Ovary (tissue), 9 donors: ENCODE results near the gene CCR4. TPM values are rescaled to one million over a fixed set of nuclear protein-coding genes. Genes with fewer than 3 reads are reported as not detected.
A peak's percentile ranks its signal among the peaks of the same experiment; 100 is the strongest.
"Not testable (repeated sequence)": the region's sequence is repeated elsewhere in the genome, so short reads cannot be mapped to it uniquely, and the experiment has no call there.

Experiments used
- DNase-seq, 5 donors: peaks; one replicate each; pipeline ENCODE4 v3.0.0-alpha.2; 2019 to 2020
- H3K27ac ChIP-seq, 2 donors: fragments of 200-600 bp; one replicate each; pipeline versions ENCODE4 v1.5.1 to v1.8.0; 2019 to 2022
- H3K27me3 ChIP-seq: fragments of 200-600 bp; one replicate; pipeline ENCODE4 v1.8.0; 2022
- H3K36me3 ChIP-seq: fragments of 200-600 bp; sonication (generic); one replicate; pipeline ENCODE4 v1.5.1; 2019
- H3K4me1 ChIP-seq: one replicate; pipeline ENCODE4 v1.8.1; 2013; ENCODE audit warnings: mild to moderate bottlenecking, moderate library complexity; ENCODE audit not compliant: insufficient read depth
- H3K4me3 ChIP-seq: fragments of 200-600 bp; sonication (generic); one replicate; pipeline ENCODE4 v1.5.1; 2017
- H3K9me3 ChIP-seq, 2 donors: fragments of 200-600 bp in 1 of 2; sonication (generic) in 1 of 2; one replicate each; pipeline versions ENCODE4 v1.5.1 to v1.8.1; 2013 to 2019; ENCODE audit warnings: mild to moderate bottlenecking in 1 of 2, moderate library complexity in 1 of 2
- EP300 ChIP-seq: sonication (generic); formaldehyde crosslinking; IDR thresholded peaks from one replicate; pipeline ENCODE4 v1.6.1; 2017; ENCODE audit warnings: antibody characterized with exemption
- POLR2A ChIP-seq: fragments of 450-650 bp; IDR thresholded peaks from one replicate; pipeline ENCODE4 v1.6.1; 2017; ENCODE audit warnings: antibody characterized with exemption, mild to moderate bottlenecking, moderate library complexity
- WGBS, 3 donors: extraction: QIAGEN DNeasy Blood & Tissue Kit in 1 of 3; methylation state at CpG; one replicate each; pipeline versions ENCODE4 v1.1.5 to v1.1.7; 2013 to 2017; 5-methylcytosine and 5-hydroxymethylcytosine counted together
- intact Hi-C, 4 donors: fragments of 100-400 bp; cut with DNase I; formaldehyde crosslinking; loops; one replicate each; pipeline versions ENCODE4 v1.11.0 to v1.15.1; 2022 to 2023
- polyA plus RNA-seq, 2 donors: library from polyadenylated mRNA; stranded (reverse); fragments of 200-250 nt in 1 of 2; fragments of 350-450 nt in 1 of 2; fragmentation: Illumina TruSeq in 1 of 2; extraction: RNeasy Lipid Tissue Mini Kit (QIAGEN cat#74804) in 1 of 2; gene quantifications; one replicate each; pipeline ENCODE4 v1.2.3, GENCODE V29; 2013 to 2014
- total RNA-seq, 7 donors: library from RNA; depleted of rRNA in 2 of 7; stranded (reverse); fragments of >200 nt in 2 of 7; fragmentation: NEBNext Ultra II Directional in 3 of 7; extraction: Animal tissue kit (Norgen Biotek cat#: 25700) in 3 of 7; gene quantifications; one replicate each; pipeline versions ENCODE4 v1.1.0 to v1.2.4, GENCODE V29; 2016 to 2023
- TF ChIP-seq, protein P1 (sequence below), 3 donors: fragments of 450-650 bp in 2 of 3; fragments of 200-600 bp in 1 of 3; IDR thresholded peaks; one replicate each; pipeline versions ENCODE4 v1.5.1 to v1.8.0; 2016 to 2022; ENCODE audit warnings: antibody characterized with exemption in 3 of 3, mild to moderate bottlenecking in 1 of 3
- donor health status: DM: no; HTN: no; CAD: no; lungs with moderate emphysema.
- donor health status: DM: no; HTN: no; CAD: no.
- donor health status: Bipolar disorder and iron deficiency.
- donor health status: DM: yes; HTN: yes; CAD: no.
- donor health status: DM: no; HTN: no; CAD: no.
- donor health status: DM: yes; HTN: yes; CAD: no.

CCR4 gene
- total and polyA plus RNA-seq, 9 donors, result 0.02 to 0.45 (median 0.16) TPM; not detected in 3

- intact Hi-C loops, result no loop called here
- H3K4me3 ChIP-seq, result no peak overlapping the region
- 85 to 91% (median 87%) methylated on average over 7 of the region's 7 CpGs for WGBS, 3 donors
- no peak for DNase-seq
- TF ChIP-seq, protein P1, sequence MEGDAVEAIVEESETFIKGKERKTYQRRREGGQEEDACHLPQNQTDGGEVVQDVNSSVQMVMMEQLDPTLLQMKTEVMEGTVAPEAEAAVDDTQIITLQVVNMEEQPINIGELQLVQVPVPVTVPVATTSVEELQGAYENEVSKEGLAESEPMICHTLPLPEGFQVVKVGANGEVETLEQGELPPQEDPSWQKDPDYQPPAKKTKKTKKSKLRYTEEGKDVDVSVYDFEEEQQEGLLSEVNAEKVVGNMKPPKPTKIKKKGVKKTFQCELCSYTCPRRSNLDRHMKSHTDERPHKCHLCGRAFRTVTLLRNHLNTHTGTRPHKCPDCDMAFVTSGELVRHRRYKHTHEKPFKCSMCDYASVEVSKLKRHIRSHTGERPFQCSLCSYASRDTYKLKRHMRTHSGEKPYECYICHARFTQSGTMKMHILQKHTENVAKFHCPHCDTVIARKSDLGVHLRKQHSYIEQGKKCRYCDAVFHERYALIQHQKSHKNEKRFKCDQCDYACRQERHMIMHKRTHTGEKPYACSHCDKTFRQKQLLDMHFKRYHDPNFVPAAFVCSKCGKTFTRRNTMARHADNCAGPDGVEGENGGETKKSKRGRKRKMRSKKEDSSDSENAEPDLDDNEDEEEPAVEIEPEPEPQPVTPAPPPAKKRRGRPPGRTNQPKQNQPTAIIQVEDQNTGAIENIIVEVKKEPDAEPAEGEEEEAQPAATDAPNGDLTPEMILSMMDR (IDR thresholded peaks at IDR 0.05), result no peak
- TF ChIP-seq EP300 (no peak), POLR2A (no peak)
- H3K9me3 ChIP-seq, result no peaks in the 10 kb centered on the region
- H3K4me1 ChIP-seq, result no peaks in the 10 kb centered on the region
- no peaks in the 10 kb centered on the region for H3K36me3 ChIP-seq
- no peaks in the 10 kb centered on the region for H3K27me3 ChIP-seq
- no peak overlapping the region for H3K27ac ChIP-seq
Measured at GRCh38 chr3:32922078-32922477, 29.4 kb upstream of the CCR4 start.

DNA sequence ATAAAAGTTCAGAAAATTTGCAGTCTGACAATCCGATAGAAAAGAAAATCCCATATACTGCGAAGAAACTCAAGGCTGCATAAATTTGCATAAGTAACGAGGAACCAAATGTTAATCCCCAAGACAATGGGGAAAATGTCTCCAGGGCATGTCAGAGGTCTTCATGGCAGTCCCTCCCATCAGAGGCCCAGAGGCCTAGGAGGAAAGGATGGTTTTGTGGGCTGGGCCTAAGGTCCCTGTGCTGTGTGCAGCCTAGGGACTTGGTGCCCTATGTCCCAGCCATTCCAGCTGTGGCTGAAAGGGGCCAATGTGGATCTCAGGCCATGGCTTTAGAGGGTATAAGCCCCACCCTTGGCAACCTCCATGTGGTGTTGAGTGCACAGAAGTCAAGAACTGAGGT is 21.3 kb upstream of the CCR4 start:
- no peaks in the 10 kb centered on the region for H3K9me3 ChIP-seq
- WGBS, 3 donors, result 94 to 97% (median 97%) methylated on average over 3 of the region's 3 CpGs
- no peak overlapping the region for H3K4me3 ChIP-seq
- H3K27me3 ChIP-seq, result no peaks in the 10 kb centered on the region
- H3K27ac ChIP-seq, result no peak overlapping the region
- intact Hi-C loops, result loop anchor here in 2 of 4 donors (10.0 kb wide), 2 partner anchors 195 to 425 kb away; partner anchors contain the start of gene CMTM6 (in 1 of the 2)
- no peak for DNase-seq
- no peaks in the 10 kb centered on the region for H3K4me1 ChIP-seq
- H3K36me3 ChIP-seq, result no peaks in the 10 kb centered on the region
- TF ChIP-seq EP300 (no peak), POLR2A (no peak)
- TF ChIP-seq, protein P1 (IDR thresholded peaks at IDR 0.05), result no peak

- intact Hi-C loops, result loop anchor here in 2 of 4 donors (10.0 kb wide), 2 partner anchors 196 to 426 kb away; partner anchors contain the start of gene CMTM6 (in 1 of the 2)
- not testable (repeated sequence) for DNase-seq, H3K4me1 ChIP-seq, H3K27me3 ChIP-seq, H3K4me3 ChIP-seq, H3K36me3 ChIP-seq, H3K27ac ChIP-seq, H3K9me3 ChIP-seq
- WGBS, 3 donors, result 65 to 77% (median 74%) methylated on average over 2 of the region's 2 CpGs
Measured at GRCh38 chr3:32931273-32931672, 20.2 kb upstream of the CCR4 start.

DNA sequence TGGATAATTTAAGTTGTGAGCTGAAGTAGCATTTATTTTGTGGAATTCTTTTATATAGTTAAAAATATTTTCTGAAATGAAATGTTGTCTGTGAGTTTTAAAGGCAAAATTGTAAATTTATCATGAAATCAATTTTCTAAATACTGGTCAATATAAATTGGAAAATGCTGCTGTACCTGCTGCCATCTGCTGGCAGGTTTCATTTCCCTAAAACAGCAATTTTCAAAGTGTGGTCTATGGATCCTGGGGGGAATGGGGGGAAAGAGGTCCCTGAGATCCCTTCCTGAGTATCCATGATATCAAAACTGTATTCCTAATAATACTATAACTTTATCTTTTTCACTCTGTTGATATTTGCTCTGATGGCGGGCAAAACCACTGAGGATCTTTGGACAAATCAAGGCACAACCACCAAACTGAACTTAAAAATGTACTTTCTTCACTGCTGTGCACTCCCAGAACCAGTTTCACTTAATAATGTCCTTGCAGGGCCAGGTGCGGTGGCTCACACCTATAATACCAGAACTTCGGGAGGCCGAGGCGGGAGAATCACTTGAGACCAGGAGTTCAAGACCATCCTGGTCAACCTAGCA is 17.2 kb upstream of the CCR4 start:
- H3K27me3 ChIP-seq, result no peaks in the 10 kb centered on the region
- H3K27ac ChIP-seq, result no peak overlapping the region
- H3K4me1 ChIP-seq, result no peaks in the 10 kb centered on the region
- intact Hi-C loops, result loop anchor here in 2 of 4 donors (10.0 kb wide), 2 partner anchors 199 to 429 kb away; partner anchors contain the start of gene CMTM6 (in 1 of the 2)
- WGBS, 3 donors, result 61 to 83% (median 80%) methylated on average over 5 of the region's 5 CpGs
- no peak overlapping the region for H3K4me3 ChIP-seq
- DNase-seq, result peak in 2 of 5 donors; percentile 21 to 22
- no peaks in the 10 kb centered on the region for H3K9me3 ChIP-seq
- H3K36me3 ChIP-seq, result no peaks in the 10 kb centered on the region
- TF ChIP-seq, protein P1 (IDR thresholded peaks at IDR 0.05), result peak in 2 of 3 donors; percentile 33 to 52
- TF ChIP-seq POLR2A, result no peak

DNA sequence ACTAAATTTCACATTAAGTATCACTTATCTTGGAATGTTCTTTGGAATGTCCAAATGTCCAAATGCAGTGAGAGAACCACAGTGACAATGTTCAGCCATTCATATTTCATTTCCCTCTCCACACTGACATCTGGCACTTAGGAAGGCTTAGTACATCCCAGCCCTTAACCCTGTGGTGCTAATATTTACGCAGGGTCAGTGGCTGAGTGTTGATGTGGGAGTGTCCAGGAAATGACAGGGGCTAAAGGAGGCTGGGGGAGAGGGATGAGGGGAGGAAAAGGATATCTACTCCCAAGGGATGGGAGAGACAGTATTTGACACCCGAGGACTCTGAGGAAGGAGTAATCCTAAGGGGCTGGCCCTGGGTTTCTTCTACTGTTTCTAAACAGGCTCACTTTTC is 14.1 kb upstream of the CCR4 start:
- DNase-seq, result no peak
- H3K4me1 ChIP-seq, result no peaks in the 10 kb centered on the region
- H3K27ac ChIP-seq, result no peak overlapping the region
- TF ChIP-seq POLR2A, result no peak
- TF ChIP-seq, protein P1 (IDR thresholded peaks at IDR 0.05), result no peak
- TF ChIP-seq EP300, result no peak
- H3K9me3 ChIP-seq, result no peaks in the 10 kb centered on the region
- intact Hi-C loops, result loop anchor here in 2 of 4 donors (10.0 kb wide), 2 partner anchors 203 to 433 kb away; partner anchors contain the start of gene CMTM6 (in 1 of the 2)
- H3K27me3 ChIP-seq, result no peaks in the 10 kb centered on the region
- H3K4me3 ChIP-seq, result no peak overlapping the region
- WGBS, 3 donors, result 43 to 48% (median 45%) methylated on average over 2 of the region's 2 CpGs
- H3K36me3 ChIP-seq, result no peaks in the 10 kb centered on the region

DNA sequence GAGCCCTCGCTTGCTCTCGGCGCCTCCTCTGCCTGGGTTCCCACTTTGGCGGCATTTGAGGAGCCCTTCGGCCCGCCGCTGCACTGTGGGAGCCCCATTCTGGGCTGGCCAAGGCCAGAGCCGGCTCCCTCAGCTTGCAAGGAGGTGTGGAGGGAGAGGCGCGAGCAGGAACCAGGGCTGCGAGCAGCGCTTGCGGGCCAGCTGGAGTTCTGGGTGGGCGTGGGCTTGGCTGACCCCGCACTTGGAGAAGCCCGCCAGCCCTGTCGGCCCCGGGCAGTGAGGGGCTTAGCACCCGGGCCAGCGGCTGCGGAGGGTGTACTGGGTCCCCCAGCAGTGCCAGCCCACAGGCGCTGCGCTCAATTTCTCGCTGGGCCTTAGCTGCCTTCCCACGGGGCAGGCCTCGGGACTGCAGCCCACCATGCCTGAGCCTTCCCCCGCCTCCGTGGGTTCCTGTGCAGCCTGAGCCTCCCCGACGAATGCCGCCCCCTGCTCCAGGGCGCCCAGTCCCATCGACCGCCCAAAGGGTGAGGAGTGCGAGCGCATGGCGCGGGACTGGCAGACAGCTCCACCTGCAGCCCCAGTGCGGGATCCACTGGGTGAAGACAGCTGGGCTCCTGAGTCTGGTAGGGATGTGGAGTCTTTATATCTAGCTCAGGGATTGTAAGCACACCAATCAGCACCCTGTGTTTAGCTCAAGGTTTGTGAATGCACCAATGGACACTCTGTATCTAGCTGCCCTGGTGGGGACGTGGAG is 11.7 kb upstream of the CCR4 start:
- intact Hi-C loops, result loop anchor here in 2 of 4 donors (10.0 kb wide), 2 partner anchors 205 to 435 kb away; partner anchors contain the start of gene CMTM6 (in 1 of the 2)
- WGBS, 3 donors, result 93 to 94% (median 94%) methylated on average over 32 to 40 of the region's 40 CpGs

More for the DNA sequence above, 11.7 kb upstream of the CCR4 start:
- not testable (repeated sequence) for H3K27ac ChIP-seq, DNase-seq, H3K27me3 ChIP-seq, H3K4me3 ChIP-seq, H3K9me3 ChIP-seq, H3K36me3 ChIP-seq, H3K4me1 ChIP-seq
